ENCODE data around the gene IFITM5. TPM values are rescaled to one million over a fixed set of nuclear protein-coding genes. Genes with fewer than 3 reads are reported as not detected.
A peak's percentile ranks its signal among the peaks of the same experiment; 100 is the strongest.
"Not testable (repeated sequence)": the region's sequence is repeated elsewhere in the genome, so short reads cannot be mapped to it uniquely, and the experiment has no call there.

The IFITM5 gene
- total RNA-seq, 1 donor from 2014 or later, result not detected

DNA sequence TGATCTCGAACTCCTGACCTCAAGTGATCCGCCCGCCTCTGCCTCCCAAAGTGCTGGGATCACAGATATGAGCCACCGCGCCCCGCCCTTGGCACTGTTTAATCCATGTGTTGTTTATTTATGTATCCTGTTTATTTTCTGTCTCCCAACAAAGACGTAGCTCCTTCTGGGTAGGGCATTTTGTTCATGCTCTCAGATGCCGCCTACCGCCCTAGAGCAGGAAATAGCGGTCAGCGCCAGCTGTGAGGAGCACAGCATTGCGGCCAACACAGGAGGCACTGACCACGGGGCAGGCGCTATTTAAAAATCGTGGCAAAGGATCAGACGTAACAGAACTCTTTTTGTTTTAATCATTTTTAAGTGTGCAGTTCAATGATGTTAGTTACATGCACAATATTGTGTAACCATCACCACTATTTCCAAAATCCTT, 30.6 kb downstream of the IFITM5 start:
- not testable (repeated sequence) for DNase-seq (ENCODE audit: low read depth in 2 of 2)

GRCh38 chr11:267491-267994, 31.8 kb downstream of the IFITM5 start:
- DNase-seq (ENCODE audit: low read depth in 2 of 2), result no peak

DNA sequence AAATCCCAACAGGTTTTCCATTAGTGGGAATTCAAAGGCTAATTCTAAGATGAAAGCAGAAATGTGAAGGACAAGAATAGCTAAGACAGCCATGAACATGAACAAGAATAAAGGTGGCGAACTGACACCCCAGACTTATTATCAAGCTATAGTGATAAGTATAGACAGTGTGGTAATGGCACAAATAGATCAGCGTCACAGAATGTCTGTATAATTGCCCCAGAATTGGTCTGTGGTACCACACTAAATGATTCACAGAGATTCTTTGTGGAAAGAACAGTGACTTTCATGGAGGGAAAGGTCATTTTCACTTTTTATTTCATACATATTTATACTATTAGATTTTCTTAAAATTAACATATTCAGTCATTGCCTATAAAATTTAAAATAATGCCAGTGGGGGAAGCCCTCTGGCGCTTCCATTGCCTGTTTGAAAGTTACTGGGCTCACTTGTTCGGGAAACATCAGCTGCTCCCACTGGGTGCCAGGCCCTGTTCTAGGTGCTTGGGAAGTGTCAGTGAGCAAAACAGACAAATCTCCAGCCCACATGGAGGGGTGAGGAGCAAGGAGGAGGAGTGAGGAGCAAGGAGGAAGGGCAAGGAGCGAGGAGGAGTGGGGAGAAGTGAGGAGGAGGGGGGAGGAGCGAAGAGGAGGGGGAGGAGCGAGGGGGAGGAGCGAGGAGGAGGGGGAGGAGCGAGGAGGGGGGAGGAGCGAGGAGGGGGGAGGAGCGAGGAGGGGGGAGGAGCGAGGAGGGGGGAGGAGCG, 32.5 kb downstream of the IFITM5 start:
- DNase-seq (ENCODE audit: low read depth in 2 of 2), result no peak

DNA sequence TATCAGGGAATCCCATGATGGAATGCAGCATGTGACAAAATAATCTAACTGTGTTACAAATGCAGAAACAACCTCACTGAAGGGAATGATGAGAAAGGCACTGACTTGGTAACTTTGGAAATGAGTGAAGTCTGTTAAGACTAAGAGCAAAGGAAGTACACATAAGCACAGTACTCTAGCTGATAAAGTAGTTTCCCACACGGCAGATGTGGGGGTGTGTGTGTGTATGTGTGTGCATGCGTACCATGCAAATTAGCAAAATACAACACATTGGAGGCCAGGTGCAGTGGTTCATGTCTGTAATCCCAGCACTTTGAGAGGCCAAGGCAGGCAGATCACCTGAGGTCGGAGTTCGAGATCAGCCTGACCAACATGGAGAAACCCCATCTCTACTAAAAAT, 37.7 kb downstream of the IFITM5 start:
- DNase-seq (ENCODE audit: low read depth in 2 of 2), result no peak

- no peak for DNase-seq (ENCODE audit: low read depth in 2 of 2)
Measured at GRCh38 chr11:259413-259812, 39.9 kb downstream of the IFITM5 start.

GRCh38 chr11:257766-258493, 41.4 kb downstream of the IFITM5 start:
- no peak for DNase-seq (ENCODE audit: low read depth in 2 of 2)

GRCh38 chr11:256952-257737, 42.2 kb downstream of the IFITM5 start:
- DNase-seq (ENCODE audit: low read depth in 2 of 2), result no peak

GRCh38 chr11:255816-256215, 43.5 kb downstream of the IFITM5 start:
- DNase-seq (ENCODE audit: low read depth in 2 of 2), result no peak

GRCh38 chr11:255176-255575, 44.1 kb downstream of the IFITM5 start:
- DNase-seq (ENCODE audit: low read depth in 2 of 2), result no peak

DNA sequence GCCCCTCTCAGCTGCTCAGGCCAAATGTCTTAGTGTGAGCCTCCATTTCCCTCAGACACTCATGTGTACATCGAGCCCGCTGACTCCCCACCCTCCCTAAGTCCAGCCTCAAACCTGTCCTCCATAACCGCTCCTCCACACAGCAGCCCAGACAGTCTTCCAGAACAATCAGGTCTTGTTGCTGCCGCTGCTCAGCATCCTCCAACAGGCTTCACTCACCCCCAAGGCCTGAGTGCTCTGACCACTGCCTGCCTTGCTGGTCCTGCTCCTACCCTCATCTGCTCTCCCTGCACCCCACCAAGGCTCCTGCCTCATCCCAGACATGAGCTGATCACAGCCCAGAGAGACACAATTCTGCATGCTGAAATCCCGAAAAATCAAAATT, 45.4 kb downstream of the IFITM5 start:
- DNase-seq (ENCODE audit: low read depth in 2 of 2), result no peak

GRCh38 chr11:253160-253885, 46.0 kb downstream of the IFITM5 start:
- DNase-seq (ENCODE audit: low read depth in 2 of 2), result no peak

DNA sequence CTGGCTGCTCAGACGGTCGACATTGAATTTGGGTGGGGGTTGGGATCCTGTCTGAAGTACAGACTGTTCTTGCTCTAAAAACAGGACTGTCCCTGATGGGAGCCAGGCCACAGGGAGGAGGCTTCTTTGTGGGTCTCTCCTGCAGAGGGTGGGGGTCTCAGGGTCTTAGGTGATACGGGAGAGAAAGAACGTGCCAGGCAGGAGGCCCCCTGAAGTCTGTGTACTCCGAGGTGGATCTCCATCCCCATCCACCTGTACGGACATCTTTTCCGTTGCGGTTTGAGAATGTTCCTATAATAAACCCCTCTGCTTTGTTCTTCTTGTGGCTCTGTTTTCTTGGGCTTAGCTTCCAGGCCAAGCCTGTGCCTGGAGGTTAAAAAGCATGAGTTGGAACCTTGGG, 46.7 kb downstream of the IFITM5 start:
- no peak for DNase-seq (ENCODE audit: low read depth in 2 of 2)

DNA sequence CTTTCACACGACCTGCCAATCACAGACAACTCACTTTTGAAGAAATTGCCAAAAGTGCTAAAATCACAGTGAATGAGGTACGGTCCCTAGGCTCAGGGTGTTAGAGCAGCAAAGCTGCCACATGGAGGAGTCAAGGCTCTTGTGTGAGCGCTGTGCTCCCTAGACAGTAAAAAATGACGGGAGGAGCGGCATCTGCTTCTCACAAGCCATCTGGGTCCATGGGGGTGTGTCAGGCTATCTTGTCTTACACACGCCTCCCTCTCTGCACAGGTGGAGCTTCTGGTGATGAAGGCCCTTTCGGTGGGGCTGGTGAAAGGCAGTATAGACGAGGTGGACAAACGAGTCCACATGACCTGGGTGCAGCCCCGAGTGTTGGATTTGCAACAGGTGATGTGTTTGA, 47.8 kb downstream of the IFITM5 start:
- no peak for DNase-seq (ENCODE audit: low read depth in 2 of 2)

GRCh38 chr11:250740-251299, 48.5 kb downstream of the IFITM5 start:
- peak; percentile 31 to 67 for DNase-seq (ENCODE audit: low read depth in 2 of 2)

DNA sequence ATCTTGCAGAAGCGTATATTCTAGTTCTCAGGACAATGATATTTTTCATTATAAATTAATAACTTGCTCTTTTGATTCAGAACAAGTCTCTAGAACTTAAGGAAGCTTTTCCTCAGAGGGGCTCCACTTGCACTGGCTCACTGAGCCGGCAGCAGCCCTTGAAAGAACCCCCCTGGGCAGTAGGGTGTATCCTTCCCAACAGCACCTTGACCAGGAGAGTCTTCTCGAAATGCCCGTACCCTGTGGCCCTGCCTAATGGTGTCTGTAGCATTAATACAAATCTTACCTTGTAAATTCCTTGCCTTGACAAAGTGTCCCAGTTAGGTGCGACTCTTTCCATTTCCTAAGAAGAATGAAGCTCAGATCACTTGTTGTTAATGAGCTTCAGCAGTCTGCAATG, 49.1 kb downstream of the IFITM5 start:
- DNase-seq (ENCODE audit: low read depth in 2 of 2), result no peak

DNA sequence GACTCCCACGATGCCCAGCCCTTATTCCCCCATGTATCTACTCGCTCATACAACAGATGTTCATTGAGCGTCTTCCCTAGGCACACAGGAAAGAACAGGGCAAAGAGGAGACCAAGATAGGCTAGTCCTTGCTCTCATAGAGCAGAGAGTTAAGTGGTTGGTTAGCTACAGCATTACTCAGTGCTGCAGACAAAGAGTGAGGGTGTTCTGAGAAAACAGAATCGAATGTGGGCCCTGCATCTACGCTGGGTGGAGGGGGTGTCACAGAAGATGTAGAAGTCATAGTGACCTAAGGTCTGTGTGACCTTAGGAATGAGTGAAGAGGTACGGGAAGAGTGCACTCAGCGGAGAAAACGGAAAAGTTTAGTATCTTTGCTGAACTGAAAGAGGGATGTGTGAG, 50.3 kb downstream of the IFITM5 start:
- DNase-seq (ENCODE audit: low read depth in 2 of 2), result no peak

Other genes with a start within 250 kb of the IFITM5 start
- gene SCGB1C1, start 106.4 kb downstream of the IFITM5 start, total RNA-seq, result not detected in 2 replicates
- 7.4 and 14.3 TPM in 2 replicates for gene BET1L, start 92.1 kb downstream of the IFITM5 start, total RNA-seq
- gene RIC8A, start 91.8 kb downstream of the IFITM5 start, total RNA-seq, result 119 and 126 TPM in 2 replicates
- 5.8 and 9.6 TPM in 2 replicates for gene SIRT3, start 63.2 kb downstream of the IFITM5 start, total RNA-seq
- 142 and 190 TPM in 2 replicates for gene PSMD13, start 62.5 kb downstream of the IFITM5 start, total RNA-seq
- not detected in 2 replicates for gene NLRP6, start 21.1 kb downstream of the IFITM5 start, total RNA-seq
- 6.7 and 13.9 TPM in 2 replicates for gene PGGHG, start 10.4 kb downstream of the IFITM5 start, total RNA-seq
- 23.1 and 91.9 TPM in 2 replicates for gene IFITM2, start 8.3 kb upstream of the IFITM5 start, total RNA-seq
- gene IFITM1, start 14.5 kb upstream of the IFITM5 start, total RNA-seq, result 1.0 and 1.1 TPM in 2 replicates
- gene IFITM3, start 21.3 kb upstream of the IFITM5 start, total RNA-seq, result 30.9 and 86.0 TPM in 2 replicates
- gene B4GALNT4, start 70.0 kb upstream of the IFITM5 start, total RNA-seq, result 0.51 and 0.89 TPM in 2 replicates
- 0.38 and 0.39 TPM in 2 replicates for gene PKP3, start 94.7 kb upstream of the IFITM5 start, total RNA-seq
- gene SIGIRR, start 115.5 kb upstream of the IFITM5 start, total RNA-seq, result 33.6 and 44.0 TPM in 2 replicates
- gene ANO9, start 142.5 kb upstream of the IFITM5 start, total RNA-seq, result 1.4 and 2.7 TPM in 2 replicates
- gene PTDSS2, start 150.8 kb upstream of the IFITM5 start, total RNA-seq, result 19.4 and 40.2 TPM in 2 replicates
- 210 and 302 TPM in 2 replicates for gene RNH1, start 207.7 kb upstream of the IFITM5 start, total RNA-seq
- 43.7 and 50.6 TPM in 2 replicates for gene HRAS, start 236.1 kb upstream of the IFITM5 start, total RNA-seq
- gene LRRC56, start 238.0 kb upstream of the IFITM5 start, total RNA-seq, result 0.26 and 0.51 TPM in 2 replicates

All from dermis microvascular lymphatic vessel endothelial cell (primary cell).